Kidney (tissue), 14 donors: ENCODE measurements around the gene PACC1. TPM values are rescaled to one million over a fixed set of nuclear protein-coding genes. Genes with fewer than 3 reads are reported as not detected.

ENCODE experiments used
- DNase-seq, 5 donors: peaks; one replicate each; pipeline ENCODE4 v3.0.0-alpha.2; 2013 to 2020
- FAIRE-seq: peaks from 2 replicates; lab custom pipeline; 2012; peaks lifted over from hg19 to GRCh38; lab: Jason Lieb, UNC
- H3K27ac ChIP-seq, 2 donors: one replicate each; pipeline ENCODE4 v1.7.0; 2013; ENCODE audit warnings: low read depth in 2 of 2, low read length in 2 of 2, inconsistent platforms in 1 of 2
- H3K27me3 ChIP-seq: one replicate; pipeline ENCODE4 v1.7.1; 2013; ENCODE audit warnings: low read length, inconsistent platforms; ENCODE audit not compliant: control insufficient read depth, insufficient read depth
- H3K36me3 ChIP-seq, 3 donors: one replicate each; pipeline versions ENCODE4 v1.7.0 to v1.7.1; 2013; ENCODE audit warnings: low read length in 3 of 3, control low read depth in 1 of 3, inconsistent platforms in 1 of 3; ENCODE audit not compliant: insufficient read depth in 3 of 3, control insufficient read depth in 2 of 3
- H3K4me1 ChIP-seq, 3 donors: one replicate each; pipeline versions ENCODE4 v1.7.0 to v1.7.1; 2013; ENCODE audit warnings: low read length in 3 of 3, inconsistent platforms in 1 of 3, low read depth in 1 of 3; ENCODE audit not compliant: control insufficient read depth in 2 of 3, insufficient read depth in 2 of 3
- H3K4me3 ChIP-seq, 3 donors: one replicate each; pipeline versions ENCODE4 v1.7.0 to v1.8.1; 2013; ENCODE audit warnings: low read length in 3 of 3, control low read depth in 1 of 3, inconsistent platforms in 1 of 3
- H3K9ac ChIP-seq, 3 donors: one replicate each; pipeline versions ENCODE4 v1.7.0 to v1.7.1; 2013; ENCODE audit warnings: low read length in 3 of 3, control low read depth in 1 of 3, inconsistent platforms in 1 of 3
- H3K9me3 ChIP-seq, 3 donors: one replicate each; pipeline versions ENCODE4 v1.7.0 to v1.7.1; 2013; ENCODE audit warnings: low read length in 3 of 3, control low read depth in 1 of 3, inconsistent platforms in 1 of 3; ENCODE audit not compliant: control insufficient read depth in 2 of 3, insufficient read depth in 1 of 3
- CTCF ChIP-seq: IDR thresholded peaks from 3 replicates; pipeline ENCODE4 v1.5.1; 2012; ENCODE audit warnings: mild to moderate bottlenecking, moderate library complexity, borderline replicate concordance; ENCODE audit not compliant: insufficient read depth; ENCODE audit errors: extremely low read depth
- intact Hi-C: fragments of 100-400 bp; cut with DNase I; formaldehyde crosslinking; loops from one replicate; pipeline ENCODE4 v1.11.1; 2022
- polyA plus RNA-seq: library from polyadenylated mRNA; stranded (reverse); fragments of 350-450 nt; fragmentation: Illumina TruSeq; extraction: RNeasy Lipid Tissue Mini Kit (QIAGEN cat#74804); gene quantifications from one replicate; pipeline ENCODE4 v1.2.3, GENCODE V29; 2014; ENCODE audit warnings: low read depth, low replicate concordance; ENCODE audit not compliant: insufficient read depth
- total RNA-seq: library from RNA; stranded (reverse); fragmentation: NEBNext Ultra II Directional; extraction: Animal tissue kit (Norgen Biotek cat#: 25700); gene quantifications from one replicate; pipeline ENCODE4 v1.2.1, GENCODE V29; 2021
- donor health status: control.
- donor health status: control.
- donor health status: control.
- donor health status: control.
- donor health status: control.
- donor health status: DM: yes; HTN: yes; CAD: no.
- donor health status: Normal renal cell carcinoma (clear cell type).

Gene PACC1
- total and polyA plus RNA-seq, 2 donors from 2014 or later: 8.7 to 13.7 TPM

- Histone ChIP-seq H3K27me3 (no peaks in the 10 kb centered on the region), H3K36me3 (peaks cover 0 to 14% (median 13%) of the 10 kb centered on the region in 3 donors), H3K9ac (no peak overlapping the region), H3K27ac (no peak overlapping the region), H3K9me3 (no peaks in the 10 kb centered on the region), H3K4me1 (no peaks in the 10 kb centered on the region), H3K4me3 (no peak overlapping the region)
- TF ChIP-seq CTCF: no peak
- intact Hi-C loops: loop anchor here (10.0 kb wide), 1 partner anchor 302 kb away; no protein-coding TSS in a partner anchor
- no peak for FAIRE-seq
- DNase-seq: no peak
Observed at GRCh38 chr1:212366901-212367300, 47.8 kb downstream of the PACC1 start.

DNA sequence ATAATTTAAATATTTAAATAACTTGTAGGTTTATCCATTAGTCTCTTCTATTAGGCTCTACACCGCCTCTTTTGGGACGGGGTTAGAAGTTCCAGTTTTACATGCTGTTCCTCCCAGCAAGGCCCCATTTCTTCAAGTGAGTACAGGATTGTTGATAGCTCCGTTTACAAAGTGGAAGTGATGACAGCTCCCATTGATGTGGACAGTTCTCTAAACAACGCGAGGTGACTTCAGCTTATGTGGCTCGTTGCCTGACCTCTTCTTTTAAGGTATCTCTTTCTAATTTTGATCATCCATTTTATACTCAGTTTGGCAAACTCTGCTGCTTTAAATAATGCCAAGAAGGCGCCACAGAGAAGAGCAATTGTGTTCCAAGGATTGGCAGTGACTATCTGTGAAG is 49.7 kb downstream of the PACC1 start:
- Histone ChIP-seq H3K36me3 (peaks cover 4 to 30% (median 18%) of the 10 kb centered on the region in 3 donors), H3K27ac (no peak overlapping the region), H3K9me3 (no peaks in the 10 kb centered on the region), H3K27me3 (no peaks in the 10 kb centered on the region), H3K9ac (no peak overlapping the region), H3K4me3 (no peak overlapping the region), H3K4me1 (no peaks in the 10 kb centered on the region)
- no peak for TF ChIP-seq CTCF
- intact Hi-C loops: loop anchor here (10.0 kb wide), 1 partner anchor 300 kb away; no protein-coding TSS in a partner anchor
- DNase-seq (no peak), FAIRE-seq (no peak)

GRCh38 chr1:212359794-212360479 is 54.7 kb downstream of the PACC1 start:
- Histone ChIP-seq H3K4me1 (no peaks in the 10 kb centered on the region), H3K9me3 (no peaks in the 10 kb centered on the region), H3K36me3 (peaks cover 4 to 38% (median 23%) of the 10 kb centered on the region in 3 donors), H3K4me3 (no peak overlapping the region), H3K9ac (no peak overlapping the region), H3K27me3 (no peaks in the 10 kb centered on the region), H3K27ac (no peak overlapping the region)
- DNase-seq (no peak), FAIRE-seq (no peak)
- TF ChIP-seq CTCF: no peak
- intact Hi-C loops: loop anchor here (10.0 kb wide), 1 partner anchor 295 kb away; no protein-coding TSS in a partner anchor
